Activated CD8-positive, alpha-beta memory T cell treated with anti-CD3 and anti-CD28 coated beads, Interleukin-2, amount 50 U/mL, for 4 hours (primary cell): ENCODE measurements around the gene BID.

ENCODE experiments used
- DNase-seq: peaks from one replicate; pipeline ENCODE4 v3.0.0-alpha.2; 2020

The BID gene

GRCh38 chr22:17802822-17803221 lies 28.6 kb upstream of the BID start:
- no peak for DNase-seq

GRCh38 chr22:17802411-17802810 lies 28.1 kb upstream of the BID start:
- DNase-seq: no peak

- DNase-seq: no peak
Measured at GRCh38 chr22:17797721-17798559, 23.7 kb upstream of the BID start.

- no peak for DNase-seq
Measured at GRCh38 chr22:17796695-17797094, 22.4 kb upstream of the BID start.

- no peak for DNase-seq
Measured at GRCh38 chr22:17795661-17796548, 21.6 kb upstream of the BID start.

GRCh38 chr22:17794726-17795542 lies 20.7 kb upstream of the BID start:
- no peak for DNase-seq

- DNase-seq: no peak
Measured at GRCh38 chr22:17792854-17793434, 18.7 kb upstream of the BID start.

- DNase-seq: no peak
Measured at GRCh38 chr22:17792299-17792698, 18.0 kb upstream of the BID start.

- no peak for DNase-seq
Measured at GRCh38 chr22:17791196-17791595, 16.9 kb upstream of the BID start.

- no peak for DNase-seq
Measured at GRCh38 chr22:17789379-17790200, 15.3 kb upstream of the BID start.

- DNase-seq: no peak
Measured at GRCh38 chr22:17788528-17789378, 14.5 kb upstream of the BID start.

GRCh38 chr22:17787716-17788330 lies 13.6 kb upstream of the BID start:
- no peak for DNase-seq

- no peak for DNase-seq
Measured at GRCh38 chr22:17787241-17787640, 13.0 kb upstream of the BID start.

GRCh38 chr22:17786435-17787161 lies 12.3 kb upstream of the BID start:
- DNase-seq: no peak

- DNase-seq: peak; percentile 76
Measured at GRCh38 chr22:17785185-17786184, 11.2 kb upstream of the BID start.

GRCh38 chr22:17784776-17785175 lies 10.5 kb upstream of the BID start:
- DNase-seq: no peak

GRCh38 chr22:17783773-17784480 lies 9.7 kb upstream of the BID start:
- no peak for DNase-seq

GRCh38 chr22:17783312-17783711 lies 9.0 kb upstream of the BID start:
- DNase-seq: no peak
